ENCODE measurements around the gene MSX2. TPM values are rescaled to one million over a fixed set of nuclear protein-coding genes. Genes with fewer than 3 reads are reported as not detected.

MSX2 gene
- total RNA-seq, 1 experiment from 2014 or later: 64.4 TPM

DNA sequence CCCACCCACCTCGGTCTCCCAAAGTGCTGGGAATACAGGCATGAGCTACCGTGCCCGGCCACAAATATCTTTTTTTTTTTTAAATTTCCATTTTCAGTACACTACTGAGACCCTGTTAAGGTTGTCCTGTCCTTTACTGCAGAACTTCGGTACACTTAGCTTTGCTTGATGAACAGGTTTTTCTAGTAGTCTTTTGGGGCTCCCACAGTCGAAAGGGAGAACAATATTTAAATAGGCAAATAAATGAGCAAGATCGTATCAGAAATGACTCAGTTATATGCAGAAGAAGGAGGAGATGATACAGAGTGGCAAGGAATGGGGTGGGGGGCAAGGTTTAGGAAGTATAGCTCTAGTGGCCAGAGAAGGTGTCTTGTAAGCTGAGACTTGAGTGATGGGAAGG, 52.7 kb downstream of the MSX2 start:
- Mint-ChIP-seq H3K4me3 (ENCODE audit: unreplicated experiment) (no peak overlapping the region), H3K36me3 (ENCODE audit: insufficient read depth, unreplicated experiment) (no peaks in the 10 kb centered on the region), H3K4me1 (ENCODE audit: low read depth, unreplicated experiment) (peaks cover 6% of the 10 kb centered on the region), H3K27ac (ENCODE audit: unreplicated experiment) (no peak overlapping the region), H3K9me3 (ENCODE audit: unreplicated experiment) (no peaks in the 10 kb centered on the region), H3K27me3 (ENCODE audit: insufficient read depth, unreplicated experiment) (peaks cover 2% of the 10 kb centered on the region)
- POLR2A ChIA-PET: no interaction called here
- Histone ChIP-seq H3K4me1 (peaks cover 13% of the 10 kb centered on the region), H3K4me3 (ENCODE audit: low read depth, low read length) (no peak overlapping the region), H3K27me3 (replicated peaks; ENCODE audit: control insufficient read depth, insufficient read depth, low read length) (no peaks in the 10 kb centered on the region), H3K9me3 (no peaks in the 10 kb centered on the region), H3K36me3 (ENCODE audit: control insufficient read depth, insufficient read depth, low read length) (no peaks in the 10 kb centered on the region)
- no TSS peak for BruUV-seq (replicated peaks)
- no peak for DNase-seq
- CTCF ChIA-PET: interaction anchor here (1.8 kb wide), 1 partner anchor 257 kb away, joined by 6 read pairs; no protein-coding TSS in a partner anchor
- TF ChIP-seq, protein P1, sequence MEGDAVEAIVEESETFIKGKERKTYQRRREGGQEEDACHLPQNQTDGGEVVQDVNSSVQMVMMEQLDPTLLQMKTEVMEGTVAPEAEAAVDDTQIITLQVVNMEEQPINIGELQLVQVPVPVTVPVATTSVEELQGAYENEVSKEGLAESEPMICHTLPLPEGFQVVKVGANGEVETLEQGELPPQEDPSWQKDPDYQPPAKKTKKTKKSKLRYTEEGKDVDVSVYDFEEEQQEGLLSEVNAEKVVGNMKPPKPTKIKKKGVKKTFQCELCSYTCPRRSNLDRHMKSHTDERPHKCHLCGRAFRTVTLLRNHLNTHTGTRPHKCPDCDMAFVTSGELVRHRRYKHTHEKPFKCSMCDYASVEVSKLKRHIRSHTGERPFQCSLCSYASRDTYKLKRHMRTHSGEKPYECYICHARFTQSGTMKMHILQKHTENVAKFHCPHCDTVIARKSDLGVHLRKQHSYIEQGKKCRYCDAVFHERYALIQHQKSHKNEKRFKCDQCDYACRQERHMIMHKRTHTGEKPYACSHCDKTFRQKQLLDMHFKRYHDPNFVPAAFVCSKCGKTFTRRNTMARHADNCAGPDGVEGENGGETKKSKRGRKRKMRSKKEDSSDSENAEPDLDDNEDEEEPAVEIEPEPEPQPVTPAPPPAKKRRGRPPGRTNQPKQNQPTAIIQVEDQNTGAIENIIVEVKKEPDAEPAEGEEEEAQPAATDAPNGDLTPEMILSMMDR (IDR thresholded peaks at IDR 0.05; ENCODE audit: insufficient read depth in 1 of 2, low read depth in 1 of 2, low read length in 1 of 2, severe bottlenecking in 1 of 2, unreplicated experiment in 1 of 2): no peak
- intact Hi-C loops (cut with micrococcal nuclease; ENCODE audit: unreplicated experiment): no loop called here

DNA sequence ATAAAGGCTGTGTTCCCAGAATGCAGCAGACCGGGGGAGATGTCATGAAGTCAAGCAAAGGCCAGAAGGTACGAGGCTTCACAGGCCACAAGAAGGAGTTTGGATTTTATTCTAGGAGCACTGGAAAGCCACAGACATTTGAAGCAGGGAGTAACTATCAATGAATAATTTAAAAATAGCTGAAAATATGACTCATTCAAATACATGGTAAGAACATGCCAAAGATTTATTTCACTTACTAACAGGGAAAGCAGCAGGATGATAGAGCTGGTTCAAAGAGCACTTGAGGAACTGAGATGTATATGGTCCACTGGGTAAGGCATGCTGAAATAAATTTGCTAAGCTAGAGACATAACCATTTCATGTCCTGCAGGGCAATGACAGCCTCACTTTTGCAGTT, 53.2 kb downstream of the MSX2 start:
- POLR2A ChIA-PET: interaction anchor here (0.5 kb wide), 1 partner anchor 53 kb away, joined by 6 read pairs; the partner anchor contains the start of gene MSX2
- DNase-seq: no peak
- no peaks in the 10 kb centered on the region for H3K9me3 Mint-ChIP-seq (ENCODE audit: unreplicated experiment)

More for the DNA sequence above, 53.2 kb downstream of the MSX2 start:
- BruUV-seq (replicated peaks): no TSS peak
- H3K4me1 ChIP-seq: peaks cover 13% of the 10 kb centered on the region
- no peaks in the 10 kb centered on the region for H3K27me3 ChIP-seq (replicated peaks; ENCODE audit: control insufficient read depth, insufficient read depth, low read length)
- no peak overlapping the region for H3K4me3 ChIP-seq (ENCODE audit: low read depth, low read length)
- Mint-ChIP-seq H3K27ac (ENCODE audit: unreplicated experiment) (no peak overlapping the region), H3K4me3 (ENCODE audit: unreplicated experiment) (no peak overlapping the region), H3K36me3 (ENCODE audit: insufficient read depth, unreplicated experiment) (no peaks in the 10 kb centered on the region), H3K27me3 (ENCODE audit: insufficient read depth, unreplicated experiment) (peaks cover 2% of the 10 kb centered on the region), H3K4me1 (ENCODE audit: low read depth, unreplicated experiment) (peaks cover 6% of the 10 kb centered on the region)
- TF ChIP-seq, protein P1 (IDR thresholded peaks at IDR 0.05; ENCODE audit: insufficient read depth in 1 of 2, low read depth in 1 of 2, low read length in 1 of 2, severe bottlenecking in 1 of 2, unreplicated experiment in 1 of 2): no peak
- H3K36me3 ChIP-seq (ENCODE audit: control insufficient read depth, insufficient read depth, low read length): no peaks in the 10 kb centered on the region
- intact Hi-C loops (cut with micrococcal nuclease; ENCODE audit: unreplicated experiment): no loop called here
- CTCF ChIA-PET: interaction anchor here (0.8 to 1.8 kb wide), 2 partner anchors 16 to 257 kb away, joined by 5 to 6 read pairs; no protein-coding TSS in a partner anchor
- H3K9me3 ChIP-seq: no peaks in the 10 kb centered on the region

Small RNA genes lying within 50 kb of the gene (microRNA-seq; reads per million reads assigned to microRNA genes)
- gene MIR4634: not detected

All from Caco-2 (cell line).